H1 (cell line): ENCODE measurements around the gene IL6R. TPM values are rescaled to one million over a fixed set of nuclear protein-coding genes. Genes with fewer than 3 reads are reported as not detected.

Source experiments
- CTCF ChIA-PET: fragments of 300-600 bp; sonication (Branson Sonifier 250); formaldehyde crosslinking; loops from one replicate; lab custom pipeline; 2021; ENCODE audit not compliant: partially characterized antibody; lab: Charles Lee
- POLR2A ChIA-PET: fragments of 300-600 bp; sonication (Branson Sonifier 250); formaldehyde crosslinking; loops from one replicate; lab custom pipeline; 2021; ENCODE audit warnings: inconsistent platforms; ENCODE audit not compliant: partially characterized antibody; lab: Charles Lee
- DNase-seq, 2 experiments: peaks; one replicate each; pipeline versions ENCODE4 v3.0.0 to v3.0.0-alpha.2; 2010 to 2022; ENCODE audit warnings: low spot score in 2 of 2, low read depth in 1 of 2, mixed read lengths in 1 of 2
- FAIRE-seq: peaks from 2 replicates; lab custom pipeline; 2011; peaks lifted over from hg19 to GRCh38; lab: Jason Lieb, UNC
- H2AFZ ChIP-seq: 2 replicates; pipeline ENCODE4 v1.8.1; 2012; ENCODE audit warnings: low read length, inconsistent platforms
- H2AK5ac ChIP-seq: 2 replicates; pipeline ENCODE4 v1.6.1; 2013; ENCODE audit warnings: low read depth, low read length
- H2BK120ac ChIP-seq: replicated peaks from 2 replicates; pipeline ENCODE3; 2013; ENCODE audit warnings: low read depth, low read length, inconsistent platforms
- H2BK12ac ChIP-seq: 2 replicates; pipeline ENCODE4 v1.6.1; 2013; ENCODE audit warnings: low read depth, low read length
- H2BK15ac ChIP-seq: 2 replicates; pipeline ENCODE4 v1.6.1; 2013; ENCODE audit warnings: low read length
- H2BK20ac ChIP-seq: 2 replicates; pipeline ENCODE4 v1.6.1; 2013; ENCODE audit warnings: low read length
- H2BK5ac ChIP-seq: 2 replicates; pipeline ENCODE4 v1.6.1; 2013; ENCODE audit warnings: low read depth, low read length
- H3K14ac ChIP-seq: 2 replicates; pipeline ENCODE4 v1.6.1; 2013; ENCODE audit warnings: inconsistent platforms; ENCODE audit not compliant: insufficient read length
- H3K18ac ChIP-seq: 2 replicates; pipeline ENCODE4 v1.6.1; 2013; ENCODE audit warnings: low read length; ENCODE audit errors: extremely low read depth
- H3K23ac ChIP-seq: 2 replicates; pipeline ENCODE4 v1.6.1; 2013; ENCODE audit warnings: inconsistent platforms; ENCODE audit not compliant: insufficient read length
- H3K23me2 ChIP-seq: 2 replicates; pipeline ENCODE4 v1.6.1; 2013; ENCODE audit warnings: low read depth, low read length
- H3K27ac ChIP-seq: 2 replicates; pipeline ENCODE4 v1.6.1; 2011; ENCODE audit warnings: low read depth, low read length, inconsistent platforms
- H3K27me3 ChIP-seq, 4 experiments: replicated peaks in 1 of 4; 1 replicate in 1 of 4; 2 replicates in 3 of 4; pipeline versions ENCODE4 v1.6.1 to v1.8.1; 2011 to 2013; ENCODE audit warnings: low read length in 3 of 4, mild to moderate bottlenecking in 3 of 4, inconsistent platforms in 2 of 4, mixed read lengths in 2 of 4, moderate library complexity in 1 of 4; ENCODE audit not compliant: control insufficient read depth in 3 of 4, insufficient read depth in 3 of 4; ENCODE audit errors: extremely low read depth in 1 of 4
- H3K36me3 ChIP-seq, 4 experiments: 2 replicates each; pipeline versions ENCODE4 v1.6.1 to v1.8.1; 2011 to 2013; ENCODE audit warnings: mild to moderate bottlenecking in 4 of 4, low read length in 3 of 4, moderate library complexity in 2 of 4, control low read depth in 1 of 4, inconsistent platforms in 1 of 4; ENCODE audit not compliant: insufficient read depth in 4 of 4, control insufficient read depth in 2 of 4
- H3K4ac ChIP-seq: replicated peaks from 2 replicates; pipeline ENCODE3; 2013; ENCODE audit warnings: low read length, low read depth, mixed read lengths, inconsistent platforms; ENCODE audit not compliant: insufficient read length
- H3K4me1 ChIP-seq, 4 experiments: replicated peaks in 1 of 4; 1 replicate in 1 of 4; 2 replicates in 3 of 4; pipeline versions ENCODE4 v1.6.1 to v1.8.1; 2011 to 2013; ENCODE audit warnings: low read length in 3 of 4, inconsistent platforms in 2 of 4, mixed read lengths in 1 of 4; ENCODE audit not compliant: insufficient read depth in 4 of 4, control insufficient read depth in 3 of 4
- H3K4me2 ChIP-seq, 2 experiments: 2 replicates each; pipeline versions ENCODE4 v1.6.1 to v1.8.1; 2011 to 2013; ENCODE audit warnings: low read depth in 2 of 2, low read length in 2 of 2, control low read depth in 1 of 2, inconsistent platforms in 1 of 2, mild to moderate bottlenecking in 1 of 2; ENCODE audit not compliant: insufficient read depth in 1 of 2
- H3K4me3 ChIP-seq, 4 experiments: fragments of 200-600, 300-600 bp in 1 of 4; sonication (generic), shearing (Covaris generic), sonication (Bioruptor Twin) in 1 of 4; 2 replicates each; pipeline versions ENCODE4 v1.5.1 to v1.8.1; 2011 to 2016; ENCODE audit warnings: low read length in 4 of 4, low read depth in 3 of 4, control low read depth in 2 of 4, inconsistent platforms in 2 of 4, mild to moderate bottlenecking in 2 of 4, mixed read lengths in 1 of 4, moderate library complexity in 1 of 4; ENCODE audit not compliant: insufficient read depth in 2 of 4; ENCODE audit errors: extremely low read depth in 1 of 4
- H3K56ac ChIP-seq: replicated peaks from 2 replicates; pipeline ENCODE3; 2013; ENCODE audit warnings: low read depth, mild to moderate bottlenecking, mixed read lengths, low read length, inconsistent platforms; ENCODE audit not compliant: insufficient read length
- H3K79me1 ChIP-seq: 2 replicates; pipeline ENCODE4 v1.6.1; 2013; ENCODE audit warnings: low read depth, low read length, control low read depth
- H3K79me2 ChIP-seq, 2 experiments: 2 replicates each; pipeline versions ENCODE4 v1.6.1 to v1.8.1; 2012 to 2013; ENCODE audit warnings: low read length in 2 of 2, mild to moderate bottlenecking in 2 of 2, inconsistent platforms in 1 of 2; ENCODE audit not compliant: insufficient read depth in 2 of 2, control insufficient read depth in 1 of 2
- H3K9ac ChIP-seq, 4 experiments: replicated peaks in 1 of 4; 1 replicate in 1 of 4; 2 replicates in 3 of 4; pipeline versions ENCODE4 v1.6.1 to v1.8.1; 2011 to 2013; ENCODE audit warnings: low read depth in 3 of 4, low read length in 3 of 4, control low read depth in 2 of 4, mild to moderate bottlenecking in 2 of 4, moderate library complexity in 2 of 4, inconsistent platforms in 1 of 4; ENCODE audit errors: extremely low read depth in 1 of 4
- H3K9me3 ChIP-seq, 2 experiments: 2 replicates each; pipeline versions ENCODE4 v1.6.1 to v1.8.1; 2012 to 2013; ENCODE audit warnings: mild to moderate bottlenecking in 2 of 2, moderate library complexity in 2 of 2, control low read depth in 1 of 2, inconsistent platforms in 1 of 2, low read depth in 1 of 2, low read length in 1 of 2, mixed read lengths in 1 of 2; ENCODE audit not compliant: insufficient read depth in 2 of 2
- H4K20me1 ChIP-seq, 2 experiments: replicated peaks in 1 of 2; 2 replicates each; pipeline versions ENCODE3 to v1.8.1; 2011 to 2013; ENCODE audit warnings: inconsistent platforms in 2 of 2, low read length in 2 of 2, mild to moderate bottlenecking in 1 of 2; ENCODE audit not compliant: insufficient read depth in 2 of 2, control insufficient read depth in 1 of 2
- H4K5ac ChIP-seq: 2 replicates; pipeline ENCODE4 v1.6.1; 2013; ENCODE audit warnings: low read length, low read depth, mixed read lengths, inconsistent platforms; ENCODE audit not compliant: insufficient read length
- H4K8ac ChIP-seq: 2 replicates; pipeline ENCODE4 v1.8.0; 2013; ENCODE audit warnings: mild to moderate bottlenecking, moderate library complexity, low read length, inconsistent platforms; ENCODE audit not compliant: insufficient read depth; ENCODE audit errors: extremely low read depth
- H4K91ac ChIP-seq: replicated peaks from 2 replicates; pipeline ENCODE3; 2013; ENCODE audit warnings: low read length, mixed read lengths, inconsistent platforms; ENCODE audit not compliant: insufficient read length
- ASH2L ChIP-seq: fragments of 200-600, 300-600 bp; sonication (generic); IDR thresholded peaks from one replicate; pipeline ENCODE4 v1.7.1; 2017; ENCODE audit warnings: low read length
- CBX5 ChIP-seq: fragments of 300-800, 300-1000 bp; sonication (generic); IDR thresholded peaks from 2 replicates; pipeline ENCODE4 v1.7.1; 2016; ENCODE audit warnings: antibody characterized with exemption, low read length, low read depth
- CBX8 ChIP-seq: fragments of 300-800, 300-1000 bp; sonication (generic); IDR thresholded peaks from 2 replicates; pipeline ENCODE4 v1.7.1; 2016; ENCODE audit warnings: low read depth, low read length, borderline replicate concordance
- NANOG ChIP-seq: IDR thresholded peaks from 2 replicates; pipeline ENCODE4 v1.6.1; 2011; ENCODE audit warnings: low read length, low read depth, mild to moderate bottlenecking, inconsistent platforms; ENCODE audit not compliant: insufficient read depth, poor library complexity, severe bottlenecking
- POLR2A ChIP-seq, 2 experiments: IDR thresholded peaks; 1 replicate in 1 of 2; 2 replicates in 1 of 2; pipeline ENCODE4 v1.6.1; 2011; ENCODE audit warnings: low read depth in 2 of 2, low read length in 2 of 2, mild to moderate bottlenecking in 2 of 2; ENCODE audit errors: control extremely low read depth in 1 of 2
- RAD21 ChIP-seq, 2 experiments: IDR thresholded peaks in 1 of 2; conservative IDR thresholded peaks in 1 of 2; 2 replicates each; pipeline ENCODE4 v1.6.1; 2011; ENCODE audit warnings: low read depth in 2 of 2, low read length in 2 of 2, improper control_type of control experiment in 1 of 2, inconsistent platforms in 1 of 2, mild to moderate bottlenecking in 1 of 2, moderate library complexity in 1 of 2
- SIX5 ChIP-seq: IDR thresholded peaks from 2 replicates; pipeline ENCODE4 v1.6.1; 2011; ENCODE audit warnings: mild to moderate bottlenecking, low read depth, low read length
- SUZ12 ChIP-seq: fragments of 200-600 bp; sonication (generic); IDR thresholded peaks from 2 replicates; pipeline ENCODE4 v1.6.1; 2012; ENCODE audit warnings: mild to moderate bottlenecking, inconsistent platforms, low read length, moderate library complexity, mixed read lengths
- TAF7 ChIP-seq: optimal IDR thresholded peaks from 2 replicates; pipeline ENCODE3; 2011; ENCODE audit warnings: low read depth, mild to moderate bottlenecking, inconsistent platforms, low read length, moderate library complexity, borderline replicate concordance
- USF2 ChIP-seq: IDR thresholded peaks from 2 replicates; pipeline ENCODE4 v1.6.1; 2011; ENCODE audit warnings: low read length, improper control_type of control experiment
- WGBS, 2 experiments: shearing (Covaris generic) in 1 of 2; methylation state at CpG; one replicate each; pipeline versions ENCODE4 v1.1.6 to v1.1.7; 2013 to 2015; ENCODE audit warnings: low lambda C conversion rate in 2 of 2, mixed read lengths in 2 of 2, inconsistent platforms in 1 of 2, low coverage in 1 of 2, missing lambda C conversion rate in 1 of 2; ENCODE audit not compliant: insufficient replicate concordance in 2 of 2, insufficient coverage in 1 of 2, insufficient read length in 1 of 2; ENCODE audit errors: extremely low coverage in 1 of 2, missing lambda C conversion rate in 1 of 2; 5-methylcytosine and 5-hydroxymethylcytosine counted together
- polyA plus RNA-seq, 7 experiments: library from polyadenylated mRNA; depleted of rRNA in 3 of 7; stranded (reverse) in 5 of 7; unstranded in 2 of 7; fragments of >200 nt in 5 of 7; fragments of 200-250 nt in 2 of 7; gene quantifications; 1 replicate in 5 of 7; 2 replicates in 1 of 7; 4 replicates in 1 of 7; pipeline versions ENCODE4 v1.2.1 to v1.2.3, GENCODE V29; 2011 to 2013; ENCODE audit warnings: missing spikeins in 2 of 7, mixed read lengths in 2 of 7
- total RNA-seq: library from RNA; stranded (reverse); fragmentation: NEBNext Ultra II Directional; extraction: Animal tissue kit (Norgen Biotek cat#: 25700); gene quantifications from 2 replicates; pipeline ENCODE4 v1.2.1, GENCODE V29; 2021

The IL6R gene
- total and polyA plus RNA-seq, 2 of the 8 experiments (the other 6 are each of a cell fraction or from before 2014, with no cell fraction given): 2.3 to 3.0 TPM

- peak within 1 kb of the TSS; percentile 89 for H4K8ac ChIP-seq
- H3K4ac ChIP-seq: peak within 1 kb of the TSS; percentile 57
- H3K23me2 ChIP-seq: peaks cover 4% of the 10 kb centered on the region; the same call in 1 of the 2 replicates
- no peak within 1 kb of the TSS for H3K56ac ChIP-seq
- no peak within 1 kb of the TSS for H2AK5ac ChIP-seq
- peak within 1 kb of the TSS; percentile 92 for H2AFZ ChIP-seq
- H3K79me2 ChIP-seq: no peaks in the 10 kb centered on the region
- H3K4me1 ChIP-seq: peaks cover 0 to 3% (median 0%) of the 10 kb centered on the region in 4 experiments; a peak in 1 of 7 replicates
- peaks cover 0 to 14% (median 0%) of the 10 kb centered on the region in 4 experiments; a peak in 2 of 8 replicates for H3K36me3 ChIP-seq
- peak within 1 kb of the TSS; percentile 27; the same call in 1 of the 2 replicates for H2BK12ac ChIP-seq
- peak within 1 kb of the TSS in 1 of 4 experiments; percentile 19; a peak in 1 of 7 replicates for H3K9ac ChIP-seq
- peaks cover 40 to 66% (median 55%) of the 10 kb centered on the region in 4 experiments for H3K27me3 ChIP-seq
- WGBS, 2 experiments: 6% methylated on average over 74 of the region's 90 CpGs; no CpG with 5 or more reads in 1 of the 2 experiments
- H2BK15ac ChIP-seq: no peak within 1 kb of the TSS
- H3K4me2 ChIP-seq: peak within 1 kb of the TSS; percentile 74 to 80
- H4K20me1 ChIP-seq: no peaks in the 10 kb centered on the region
- H3K79me1 ChIP-seq: no peaks in the 10 kb centered on the region
- ChIA-PET POLR2A (no interaction called here), CTCF (interaction anchor here (0.7 kb wide), 2 partner anchors 21 to 58 kb away, joined by 3 read pairs; no protein-coding TSS in a partner anchor)
- no peak within 1 kb of the TSS for H3K27ac ChIP-seq
- H4K5ac ChIP-seq: no peak within 1 kb of the TSS
- peak within 1 kb of the TSS; percentile 68 for H3K14ac ChIP-seq
- peaks cover 4 to 11% of the 10 kb centered on the region in 2 experiments; a peak in 2 of 4 replicates for H3K9me3 ChIP-seq
- FAIRE-seq: no peak
- H3K23ac ChIP-seq: no peak within 1 kb of the TSS
- H2BK5ac ChIP-seq: no peak within 1 kb of the TSS
- no peak within 1 kb of the TSS for H2BK120ac ChIP-seq
- no peak for DNase-seq
- no peak within 1 kb of the TSS for H2BK20ac ChIP-seq
- peak within 1 kb of the TSS; percentile 35 to 58 (median 37) for H3K4me3 ChIP-seq
- H4K91ac ChIP-seq: no peak within 1 kb of the TSS
- no peak within 1 kb of the TSS; the same call in 1 of the 2 replicates for H3K18ac ChIP-seq
- peak; percentile 41; the same call in 1 of the 2 replicates for TF ChIP-seq SUZ12
- TF ChIP-seq CBX5: no peak
- peak; percentile 52 for TF ChIP-seq TAF7
- TF ChIP-seq SIX5: no peak
- TF ChIP-seq CBX8: no peak
- no peak for TF ChIP-seq POLR2A (IDR thresholded peaks at IDR 0.05; ENCODE audit: control extremely low read depth in 1 of 2, low read depth in 2 of 2, low read length in 2 of 2)
- TF ChIP-seq RAD21 (IDR thresholded peaks at IDR 0.05 in 1 of 2, conservative IDR thresholded peaks at IDR 0.05 in 1 of 2; ENCODE audit: low read depth in 2 of 2, low read length in 2 of 2): no peak
- TF ChIP-seq USF2: peak; percentile 62
- peak; percentile 32 for TF ChIP-seq ASH2L
- no peak for TF ChIP-seq NANOG
Observed at GRCh38 chr1:154502066-154502743, 97.1 kb downstream of the IL6R start, which contains the start of the genes SHE and TDRD10. Gene SHE (minus strand): TSS chr1:154502412. CDS start chr1:154502026, 386 bp downstream. Gene TDRD10 (plus strand): TSS chr1:154502219. CDS start chr1:154506904, 4,685 bp downstream.
